IPS DF 19.7 (cell line): ENCODE measurements around the gene ITIH4.
A peak's percentile ranks its signal among the peaks of the same experiment; 100 is the strongest.

Experiments used
- DNase-seq: peaks from one replicate; pipeline ENCODE4 v3.0.0-alpha.2; 2013; ENCODE audit warnings: low read depth, low spot score

ITIH4 gene

DNA sequence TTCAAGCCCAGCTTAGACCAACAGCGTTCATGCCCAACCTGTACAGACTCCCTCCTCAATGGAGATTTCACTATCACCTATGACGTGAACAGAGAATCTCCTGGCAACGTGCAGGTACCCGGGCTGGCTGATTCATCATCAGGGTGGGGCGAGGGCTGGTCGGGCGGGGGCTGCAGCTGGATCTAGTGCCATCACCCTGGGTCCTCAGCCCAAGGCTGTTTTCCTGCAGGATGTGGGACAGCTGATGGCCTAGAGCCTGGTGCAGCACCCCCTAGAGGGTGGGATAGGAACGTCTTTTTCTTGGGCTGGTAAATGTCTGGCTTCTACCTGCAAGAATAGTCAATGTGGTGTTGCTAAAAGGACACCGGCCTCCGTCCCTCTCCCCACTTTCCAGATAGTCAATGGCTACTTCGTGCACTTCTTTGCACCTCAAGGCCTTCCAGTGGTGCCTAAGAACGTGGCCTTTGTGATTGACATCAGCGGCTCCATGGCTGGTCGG lies 31.4 kb downstream of the ITIH4 start:
- peak; percentile 45 for DNase-seq

GRCh38 chr3:52798376-52798977 lies 32.0 kb downstream of the ITIH4 start:
- DNase-seq, result no peak

DNA sequence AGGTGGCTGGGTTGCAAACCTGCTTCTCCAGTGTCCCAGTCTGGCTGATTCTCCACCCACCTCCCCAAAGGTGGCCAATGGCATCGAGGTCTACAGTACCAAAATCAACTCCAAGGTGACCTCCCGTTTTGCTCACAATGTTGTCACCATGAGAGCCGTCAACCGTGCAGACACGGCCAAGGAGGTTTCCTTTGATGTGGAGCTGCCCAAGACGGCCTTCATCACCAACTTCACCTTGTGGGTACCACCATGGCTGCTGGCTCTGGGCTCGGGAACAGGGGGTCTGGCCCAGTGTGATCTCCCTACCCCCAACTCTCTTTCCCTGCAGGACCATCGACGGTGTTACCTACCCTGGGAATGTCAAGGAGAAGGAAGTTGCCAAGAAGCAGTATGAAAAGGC lies 34.1 kb downstream of the ITIH4 start:
- DNase-seq, result no peak

DNA sequence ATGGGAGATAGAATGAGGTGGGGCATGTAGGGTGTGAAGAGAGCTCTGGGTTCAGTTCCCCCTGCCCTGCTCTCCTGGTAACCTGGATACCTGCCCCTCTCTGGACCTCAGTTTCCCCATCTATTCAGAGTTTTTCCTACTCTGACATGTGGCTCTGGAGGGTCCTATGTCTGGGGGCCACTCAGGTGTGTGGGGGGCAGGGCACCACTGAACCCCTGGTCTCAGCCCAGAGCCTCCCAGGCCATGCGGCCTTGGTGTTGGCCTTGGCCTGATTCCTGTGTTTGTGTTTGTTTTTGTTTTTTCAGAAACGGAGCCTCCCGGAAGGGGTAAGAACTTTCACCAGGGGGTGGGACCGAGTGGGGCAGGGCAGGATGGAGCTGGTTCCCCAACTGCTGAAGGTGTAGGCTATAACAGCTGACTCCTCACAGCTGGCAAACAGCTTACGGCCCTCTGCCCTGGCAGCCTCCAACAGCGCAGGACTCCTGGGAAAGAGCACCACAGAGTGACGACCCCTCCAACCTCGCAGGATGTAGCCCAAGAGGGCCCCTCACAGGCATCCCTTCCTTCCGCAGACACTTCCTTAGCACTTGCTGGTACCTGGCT lies 35.1 kb downstream of the ITIH4 start:
- DNase-seq, result no peak

GRCh38 chr3:52794612-52795099 lies 35.8 kb downstream of the ITIH4 start, which contains the start of gene ITIH3:
TSS of gene ITIH3 (plus strand) at chr3:52794796. CDS start at chr3:52794804, 8 bp downstream.
- no peak for DNase-seq

DNA sequence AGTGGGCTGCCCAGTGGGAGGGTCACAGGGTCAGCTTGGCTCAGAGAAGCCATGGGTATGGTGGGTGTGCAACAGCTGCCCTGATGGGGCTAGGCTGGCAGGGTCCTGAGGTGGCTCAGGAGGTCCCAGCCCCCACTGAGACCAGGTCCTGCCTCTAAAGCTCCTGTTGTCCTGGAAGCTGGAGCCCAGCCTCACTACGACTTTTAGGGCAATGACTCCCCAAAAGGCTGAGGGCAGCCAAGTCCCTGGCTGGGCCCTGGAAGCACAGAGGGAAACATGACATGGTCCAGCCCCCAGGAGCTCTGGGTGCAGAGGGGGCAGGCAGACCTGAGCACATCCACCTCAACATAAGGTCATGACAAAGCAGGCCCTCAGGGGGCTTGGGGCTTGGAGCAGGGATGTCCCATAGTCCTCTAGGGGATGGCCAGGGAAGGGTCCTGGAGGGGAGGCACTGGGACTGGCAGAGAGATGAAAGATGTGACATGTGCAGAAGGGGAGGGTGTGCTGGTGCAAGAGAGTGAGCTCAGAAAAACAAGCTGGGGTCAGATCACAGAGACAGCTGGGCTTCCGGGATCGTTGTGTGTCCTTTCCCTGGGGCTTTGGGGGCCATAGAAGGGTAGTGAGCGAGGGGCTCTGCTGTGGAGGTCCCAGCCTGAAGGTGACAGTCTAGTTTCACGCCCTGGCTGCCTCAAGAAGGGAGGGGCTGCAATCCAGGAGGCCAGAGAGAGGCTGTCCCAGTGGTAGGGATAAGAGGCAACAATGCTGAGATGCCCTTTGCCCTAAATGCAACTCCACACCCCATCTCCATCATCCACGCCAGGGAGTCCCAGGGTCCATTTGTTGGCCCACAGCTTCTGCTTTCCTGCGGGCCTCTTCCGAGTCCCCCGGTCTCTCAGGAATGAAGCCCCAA lies 36.5 kb downstream of the ITIH4 start:
- DNase-seq, result no peak

DNA sequence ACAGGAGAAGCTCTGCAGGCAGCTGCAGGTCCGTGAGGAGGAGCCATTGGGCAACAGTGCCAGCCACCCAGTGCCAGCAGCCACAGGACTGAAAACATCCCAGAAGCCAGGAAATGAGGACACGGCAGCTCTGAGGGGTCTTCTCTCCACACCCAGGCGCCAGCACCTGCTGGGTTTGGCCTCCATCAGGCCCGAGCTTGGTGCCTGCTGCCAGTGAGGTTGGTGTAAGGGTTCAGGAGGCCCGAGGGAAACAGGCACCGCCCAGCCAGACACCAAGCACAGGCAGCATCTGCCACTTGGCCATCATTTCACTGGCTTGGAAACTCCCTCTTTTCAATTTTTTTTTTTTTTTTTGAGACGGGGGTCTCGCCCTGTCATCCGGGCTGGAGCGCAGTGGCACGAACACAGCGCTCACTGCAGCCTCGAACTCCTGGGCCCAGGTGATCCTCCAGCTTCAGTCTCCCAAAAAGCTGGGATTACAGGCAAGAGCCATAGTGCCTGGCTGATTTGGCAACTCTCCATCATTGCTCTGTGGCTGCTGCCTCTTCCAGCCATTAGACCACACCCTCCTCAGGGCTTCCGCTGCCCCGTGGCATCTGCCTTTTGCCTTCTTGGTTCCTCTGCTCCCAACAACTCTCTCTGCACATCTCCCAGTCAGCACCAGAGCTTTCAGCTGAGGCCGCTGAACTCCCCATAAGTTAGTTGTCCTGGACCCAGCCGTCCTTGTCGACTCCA lies 37.3 kb downstream of the ITIH4 start:
- no peak for DNase-seq

GRCh38 chr3:52792413-52792812 lies 38.1 kb downstream of the ITIH4 start:
- DNase-seq, result no peak

DNA sequence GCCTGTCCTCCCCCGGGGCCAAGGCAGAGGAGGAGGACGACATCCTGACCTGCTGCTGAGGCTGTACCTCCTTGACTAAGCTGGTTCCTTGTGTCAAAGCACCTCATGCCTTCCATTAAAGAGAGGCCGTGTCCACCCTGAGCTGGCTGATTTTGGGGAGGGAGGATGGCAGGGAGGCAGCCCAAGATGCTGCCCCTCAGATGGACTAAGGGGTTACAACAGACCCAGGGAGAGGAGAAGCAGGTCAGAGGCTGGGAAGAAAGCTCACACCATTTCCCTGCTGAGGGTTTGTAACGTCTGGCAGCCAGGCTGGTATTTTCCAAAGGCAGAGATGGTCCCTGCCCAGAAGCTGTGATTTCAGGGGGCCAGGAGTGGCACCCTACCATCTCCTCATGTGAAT lies 38.5 kb downstream of the ITIH4 start:
- no peak for DNase-seq

DNA sequence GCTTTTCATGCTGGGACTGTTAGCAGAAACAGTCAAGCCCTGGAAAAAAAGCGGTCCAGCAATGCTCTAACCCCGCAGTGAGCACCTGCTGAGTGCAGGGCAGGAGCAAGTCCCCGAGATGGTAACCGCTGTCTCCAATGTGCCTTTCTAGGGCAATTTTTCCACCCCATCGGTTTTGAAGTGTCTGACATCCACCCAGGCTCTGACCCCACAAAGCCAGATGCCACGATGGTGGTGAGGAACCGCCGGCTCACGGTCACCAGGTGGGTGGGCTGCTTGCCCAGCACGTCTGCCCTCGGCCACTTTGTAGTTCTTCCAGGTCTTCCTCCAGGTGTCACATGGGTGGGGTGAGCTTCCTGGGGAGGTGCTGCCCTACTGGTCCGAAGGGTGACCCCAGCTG lies 39.1 kb downstream of the ITIH4 start:
- no peak for DNase-seq

DNA sequence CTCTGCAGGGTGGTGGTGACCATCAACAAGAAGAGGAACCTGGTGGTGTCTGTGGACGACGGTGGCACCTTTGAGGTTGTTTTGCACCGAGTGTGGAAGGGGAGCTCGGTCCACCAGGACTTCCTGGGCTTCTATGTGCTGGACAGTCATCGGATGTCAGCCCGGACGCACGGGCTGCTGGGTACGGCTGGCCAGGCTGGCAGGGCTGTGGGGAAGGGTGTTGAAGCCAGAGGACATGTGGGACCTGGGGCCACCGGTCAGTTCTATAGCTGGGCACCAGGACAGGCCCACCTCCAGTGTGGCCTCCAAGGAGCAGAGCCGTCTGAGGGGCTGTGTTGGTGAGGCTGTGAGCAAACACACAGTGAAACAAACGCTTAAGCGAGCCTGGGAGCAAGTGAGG lies 39.7 kb downstream of the ITIH4 start:
- no peak for DNase-seq

- no peak for DNase-seq
These were observed 40.1 kb downstream of the ITIH4 start for GRCh38 chr3:52790337-52790736.

GRCh38 chr3:52789746-52790040 lies 40.8 kb downstream of the ITIH4 start:
- no peak for DNase-seq

- no peak for DNase-seq
These were observed 41.4 kb downstream of the ITIH4 start for GRCh38 chr3:52788890-52789745.

DNA sequence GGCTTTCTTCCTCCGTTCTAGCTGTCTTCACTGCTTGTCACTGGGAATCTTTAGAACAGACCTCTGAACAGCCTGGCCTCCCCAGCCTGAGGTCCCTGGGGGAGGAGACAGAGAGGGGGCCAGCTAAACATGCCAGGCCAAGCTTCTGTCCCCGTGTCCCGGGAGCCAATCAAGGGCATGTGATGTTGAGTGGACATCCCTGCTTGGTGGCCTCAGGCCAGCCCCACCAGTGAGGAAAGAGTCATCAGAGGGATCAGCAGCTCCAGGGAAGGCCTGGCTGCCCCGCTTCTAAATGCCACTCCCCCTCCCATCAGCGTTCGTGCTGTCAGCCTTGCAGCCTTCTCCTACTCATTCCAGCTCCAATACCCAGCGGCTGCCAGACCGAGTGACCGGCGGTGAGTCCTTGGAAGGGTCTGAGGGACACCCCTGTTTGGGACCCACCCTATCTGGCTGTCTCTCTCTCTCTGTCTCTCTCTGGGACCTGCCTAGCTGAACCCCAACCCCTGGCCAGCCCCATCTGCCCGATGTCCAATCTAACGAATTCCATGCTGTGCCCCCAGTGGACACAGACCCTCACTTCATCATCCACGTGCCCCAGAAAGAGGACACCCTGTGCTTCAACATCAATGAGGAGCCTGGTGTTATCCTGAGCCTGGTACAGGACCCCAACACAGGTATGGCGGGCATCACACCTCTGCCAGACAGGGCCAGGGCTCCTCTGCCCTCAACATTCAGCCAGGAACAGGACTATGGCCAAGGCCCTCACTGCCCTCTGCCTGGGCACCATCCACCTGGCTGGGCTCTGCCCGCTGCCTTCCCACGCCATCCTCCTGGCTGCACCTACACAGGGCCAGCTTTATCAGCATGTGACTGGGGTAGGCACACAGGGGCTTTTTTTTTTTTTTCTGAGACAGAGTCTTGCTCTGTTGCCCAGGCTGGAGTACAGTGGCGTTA lies 42.5 kb downstream of the ITIH4 start:
- DNase-seq, result no peak

DNA sequence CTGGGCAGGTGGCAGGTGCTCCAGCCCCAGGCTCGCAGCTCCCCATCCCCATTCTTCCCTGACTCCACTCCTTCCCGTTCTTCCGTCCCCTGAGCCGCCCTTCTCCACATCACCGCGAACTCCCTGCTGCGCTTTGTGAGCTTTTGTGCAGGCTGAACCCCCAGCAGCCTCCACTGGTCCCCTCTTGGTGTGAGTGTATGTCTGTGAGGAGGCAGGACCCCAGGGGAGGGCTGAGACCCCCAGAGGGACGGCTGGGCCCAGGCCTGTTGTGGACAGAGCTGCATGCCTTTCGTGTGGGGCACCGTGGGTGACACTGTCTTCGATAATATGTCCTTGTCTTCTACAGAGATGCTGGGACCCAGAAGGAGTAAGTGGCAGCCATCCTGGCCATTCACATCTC lies 43.2 kb downstream of the ITIH4 start:
- DNase-seq, result no peak

DNA sequence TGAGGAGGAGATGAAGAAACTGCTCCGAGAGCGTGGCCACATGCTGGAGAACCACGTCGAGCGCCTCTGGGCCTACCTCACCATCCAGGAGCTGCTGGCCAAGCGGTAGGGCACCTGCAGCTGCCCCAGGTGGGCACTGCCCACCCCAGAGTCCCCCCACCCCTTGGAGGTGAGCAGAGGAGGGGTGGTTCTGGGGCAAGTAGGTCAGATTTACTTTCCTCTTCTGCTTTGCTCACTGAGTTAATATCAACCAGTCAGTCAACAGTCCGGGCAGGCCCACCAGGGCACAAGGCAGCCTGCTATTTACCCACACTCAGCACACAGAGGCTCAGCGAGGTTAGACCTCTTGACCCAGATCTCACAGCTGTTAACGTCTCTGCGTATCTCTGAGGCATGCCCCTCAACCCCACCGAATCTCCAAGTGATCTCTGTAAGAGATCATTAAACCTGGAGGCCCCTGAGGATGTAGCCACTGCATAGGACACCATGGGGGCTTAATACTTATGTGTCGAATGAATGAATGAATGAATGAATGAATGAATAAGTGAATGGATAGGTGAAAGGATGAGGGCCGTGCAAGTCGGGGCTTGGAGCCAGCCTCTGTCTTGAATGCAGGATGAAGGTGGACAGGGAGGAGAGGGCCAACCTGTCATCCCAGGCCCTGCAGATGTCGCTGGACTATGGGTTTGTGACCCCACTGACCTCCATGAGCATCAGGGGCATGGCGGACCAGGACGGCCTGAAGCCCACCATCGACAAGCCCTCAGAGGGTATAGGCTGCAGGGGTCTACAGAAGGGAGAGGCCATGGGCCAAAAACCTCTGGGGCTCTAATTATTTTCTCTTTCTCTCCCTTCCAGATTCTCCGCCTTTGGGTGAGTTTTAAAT lies 43.9 kb downstream of the ITIH4 start:
- no peak for DNase-seq

GRCh38 chr3:52784931-52785590 lies 45.4 kb downstream of the ITIH4 start:
- DNase-seq, result no peak
